K562 (cell line): ENCODE results near the gene HDHD2. TPM values are rescaled to one million over a fixed set of nuclear protein-coding genes. Genes with fewer than 3 reads are reported as not detected.

ENCODE experiments used
- C11orf30 ChIP-seq: fragments of 450-650 bp; IDR thresholded peaks from 2 replicates; pipeline ENCODE4 v1.6.1; 2016; ENCODE audit warnings: low read depth, mild to moderate bottlenecking
- EGR1 ChIP-seq: fragments of 450-650 bp; conservative IDR thresholded peaks from 2 replicates; pipeline ENCODE4 v1.6.1; 2017; ENCODE audit warnings: mild to moderate bottlenecking
- FOXA3 ChIP-seq, 2 experiments: fragments of 450-650 bp in 1 of 2; sonication (generic) in 1 of 2; formaldehyde crosslinking; IDR thresholded peaks in 1 of 2; conservative IDR thresholded peaks in 1 of 2; 2 replicates each; pipeline versions ENCODE4 v1.4.0 to v1.8.0; 2020 to 2022; ENCODE audit warnings: mild to moderate bottlenecking in 2 of 2, missing genetic modification reagents in 1 of 2
- GABPA ChIP-seq: fragments of 200-800 bp; sonication (Bioruptor generic); conservative IDR thresholded peaks from 2 replicates; pipeline ENCODE4 v1.6.1; 2016; ENCODE audit warnings: low read depth, missing genetic modification characterization, missing compliant biosample characterization
- KDM5B ChIP-seq: fragments of 200-600 bp; sonication (generic); IDR thresholded peaks from 2 replicates; pipeline ENCODE4 v1.6.1; 2012; ENCODE audit warnings: low read depth, mild to moderate bottlenecking, moderate library complexity, low read length, control low read depth, inconsistent platforms; ENCODE audit not compliant: insufficient replicate concordance
- PML ChIP-seq: IDR thresholded peaks from 2 replicates; pipeline ENCODE4 v1.6.1; 2012; ENCODE audit warnings: low read length, inconsistent platforms
- RBM15 ChIP-seq: fragments of 200-400 bp; formaldehyde crosslinking; IDR thresholded peaks from 2 replicates; pipeline ENCODE4 v1.6.1; 2018; ENCODE audit warnings: mild to moderate bottlenecking, low read length, moderate library complexity; ENCODE audit not compliant: insufficient read depth
- SMARCE1 ChIP-seq: fragments of 450-650 bp; IDR thresholded peaks from 2 replicates; pipeline ENCODE4 v1.7.1; 2016; ENCODE audit warnings: mild to moderate bottlenecking
- YBX1 ChIP-seq: fragments of 450-650 bp; IDR thresholded peaks from 2 replicates; pipeline ENCODE4 v1.7.1; 2016; ENCODE audit warnings: mild to moderate bottlenecking
- ZFX ChIP-seq: sonication (generic); formaldehyde crosslinking; IDR thresholded peaks from 2 replicates; pipeline ENCODE4 v1.8.0; 2022; ENCODE audit warnings: mild to moderate bottlenecking, missing genetic modification reagents, moderate library complexity
- ZNF274 ChIP-seq: IDR thresholded peaks from 2 replicates; pipeline ENCODE4 v1.6.1; 2011; ENCODE audit warnings: low read depth, mild to moderate bottlenecking, low read length, moderate library complexity, borderline replicate concordance
- ZNF384 ChIP-seq: IDR thresholded peaks from 2 replicates; pipeline ENCODE4 v1.6.1; 2012; ENCODE audit warnings: low read depth, low read length, improper control_type of control experiment
- polyA plus RNA-seq, 8 experiments: library from polyadenylated mRNA; depleted of rRNA in 4 of 8; stranded (reverse) in 5 of 8; unstranded in 3 of 8; fragments of >200 nt; fragmentation: Nextera tagmentation in 2 of 8; fragmentation: Illumina TruSeq in 1 of 8; extraction: Ambion mirVana in 2 of 8; extraction: Trizol in 1 of 8; gene quantifications; 2 replicates each; pipeline versions ENCODE4 v1.2.1 to v1.2.3, GENCODE V29; 2011 to 2014; ENCODE audit warnings: inconsistent platforms in 1 of 8, missing spikeins in 1 of 8
- total RNA-seq, 7 experiments: library from RNA; depleted of rRNA in 6 of 7; stranded (reverse); fragments of >200 nt in 6 of 7; fragmentation: Illumina TruSeq in 2 of 7; extraction: Trizol in 2 of 7; gene quantifications; 2 replicates each; pipeline versions ENCODE4 v1.2.1 to v1.2.3, GENCODE V29; 2011 to 2021; ENCODE audit warnings: low replicate concordance in 1 of 7
- TF ChIP-seq, protein P1 (sequence below): sonication (generic); formaldehyde crosslinking; IDR thresholded peaks from 2 replicates; pipeline ENCODE4 v1.4.0; 2020; ENCODE audit warnings: mild to moderate bottlenecking, missing genetic modification reagents
- TF ChIP-seq, protein P2 (sequence below), 2 experiments: fragments of 450-650 bp in 1 of 2; sonication (generic) in 1 of 2; formaldehyde crosslinking in 1 of 2; IDR thresholded peaks; 2 replicates each; pipeline versions ENCODE4 v1.7.1 to v1.9.0; 2016 to 2022; ENCODE audit warnings: inconsistent platforms in 1 of 2, mild to moderate bottlenecking in 1 of 2, missing genetic modification reagents in 1 of 2

The HDHD2 gene
- total and polyA plus RNA-seq, 9 of the 15 experiments (the other 6 are each of a cell fraction or from before 2014, with no cell fraction given) = 6.8 to 25.2 (median 21.5) TPM

- TF ChIP-seq PML (peak; percentile 46; the same call in 1 of the 2 replicates), ZFX (peak; percentile 72), YBX1 (no peak), RBM15 (no peak), FOXA3 (CRISPR knock-in tag; conservative IDR thresholded peaks at IDR 0.05 in 1 of 2, IDR thresholded peaks at IDR 0.05 in 1 of 2) (peak in 1 of 2 experiments; percentile 37; a peak in 1 of 4 replicates), C11orf30 (peak; percentile 48; the same call in 1 of the 2 replicates), SMARCE1 (0 out of 2 replicates have a peak, but pooled peaks have one; percentile 8), ZNF274 (no peak), GABPA (tag) (peak; percentile 95), ZNF384 (no peak), KDM5B (peak; percentile 77), EGR1 (0 out of 2 replicates have a peak, but pooled peaks have one; percentile 4)
- TF ChIP-seq, protein P1, sequence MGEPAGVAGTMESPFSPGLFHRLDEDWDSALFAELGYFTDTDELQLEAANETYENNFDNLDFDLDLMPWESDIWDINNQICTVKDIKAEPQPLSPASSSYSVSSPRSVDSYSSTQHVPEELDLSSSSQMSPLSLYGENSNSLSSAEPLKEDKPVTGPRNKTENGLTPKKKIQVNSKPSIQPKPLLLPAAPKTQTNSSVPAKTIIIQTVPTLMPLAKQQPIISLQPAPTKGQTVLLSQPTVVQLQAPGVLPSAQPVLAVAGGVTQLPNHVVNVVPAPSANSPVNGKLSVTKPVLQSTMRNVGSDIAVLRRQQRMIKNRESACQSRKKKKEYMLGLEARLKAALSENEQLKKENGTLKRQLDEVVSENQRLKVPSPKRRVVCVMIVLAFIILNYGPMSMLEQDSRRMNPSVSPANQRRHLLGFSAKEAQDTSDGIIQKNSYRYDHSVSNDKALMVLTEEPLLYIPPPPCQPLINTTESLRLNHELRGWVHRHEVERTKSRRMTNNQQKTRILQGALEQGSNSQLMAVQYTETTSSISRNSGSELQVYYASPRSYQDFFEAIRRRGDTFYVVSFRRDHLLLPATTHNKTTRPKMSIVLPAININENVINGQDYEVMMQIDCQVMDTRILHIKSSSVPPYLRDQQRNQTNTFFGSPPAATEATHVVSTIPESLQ (CRISPR knock-in tag) = peak; percentile 35; the same call in 1 of the 2 replicates
- TF ChIP-seq, protein P2, sequence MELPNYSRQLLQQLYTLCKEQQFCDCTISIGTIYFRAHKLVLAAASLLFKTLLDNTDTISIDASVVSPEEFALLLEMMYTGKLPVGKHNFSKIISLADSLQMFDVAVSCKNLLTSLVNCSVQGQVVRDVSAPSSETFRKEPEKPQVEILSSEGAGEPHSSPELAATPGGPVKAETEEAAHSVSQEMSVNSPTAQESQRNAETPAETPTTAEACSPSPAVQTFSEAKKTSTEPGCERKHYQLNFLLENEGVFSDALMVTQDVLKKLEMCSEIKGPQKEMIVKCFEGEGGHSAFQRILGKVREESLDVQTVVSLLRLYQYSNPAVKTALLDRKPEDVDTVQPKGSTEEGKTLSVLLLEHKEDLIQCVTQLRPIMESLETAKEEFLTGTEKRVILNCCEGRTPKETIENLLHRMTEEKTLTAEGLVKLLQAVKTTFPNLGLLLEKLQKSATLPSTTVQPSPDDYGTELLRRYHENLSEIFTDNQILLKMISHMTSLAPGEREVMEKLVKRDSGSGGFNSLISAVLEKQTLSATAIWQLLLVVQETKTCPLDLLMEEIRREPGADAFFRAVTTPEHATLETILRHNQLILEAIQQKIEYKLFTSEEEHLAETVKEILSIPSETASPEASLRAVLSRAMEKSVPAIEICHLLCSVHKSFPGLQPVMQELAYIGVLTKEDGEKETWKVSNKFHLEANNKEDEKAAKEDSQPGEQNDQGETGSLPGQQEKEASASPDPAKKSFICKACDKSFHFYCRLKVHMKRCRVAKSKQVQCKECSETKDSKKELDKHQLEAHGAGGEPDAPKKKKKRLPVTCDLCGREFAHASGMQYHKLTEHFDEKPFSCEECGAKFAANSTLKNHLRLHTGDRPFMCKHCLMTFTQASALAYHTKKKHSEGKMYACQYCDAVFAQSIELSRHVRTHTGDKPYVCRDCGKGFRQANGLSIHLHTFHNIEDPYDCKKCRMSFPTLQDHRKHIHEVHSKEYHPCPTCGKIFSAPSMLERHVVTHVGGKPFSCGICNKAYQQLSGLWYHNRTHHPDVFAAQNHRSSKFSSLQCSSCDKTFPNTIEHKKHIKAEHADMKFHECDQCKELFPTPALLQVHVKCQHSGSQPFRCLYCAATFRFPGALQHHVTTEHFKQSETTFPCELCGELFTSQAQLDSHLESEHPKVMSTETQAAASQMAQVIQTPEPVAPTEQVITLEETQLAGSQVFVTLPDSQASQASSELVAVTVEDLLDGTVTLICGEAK (IDR thresholded peaks at IDR 0.05) = peak; percentile 92
- TF ChIP-seq, protein P2 (CRISPR knock-in tag; IDR thresholded peaks at IDR 0.05) = no peak
Measured at GRCh38 chr18:47150029-47150823, at the start of gene HDHD2 (continued).
